Activated T-cell treated with anti-CD3 and anti-CD28 coated beads for 24 hours (primary cell): ENCODE measurements around the gene PFKL.
"Not testable (repeated sequence)": the region's sequence is repeated elsewhere in the genome, so short reads cannot be mapped to it uniquely, and the experiment has no call there.

Experiments used
- DNase-seq: peaks from one replicate; pipeline ENCODE4 v3.0.0-alpha.2; 2020; ENCODE audit warnings: low read depth

Gene PFKL

GRCh38 chr21:44294391-44295162 lies 5.3 kb upstream of the PFKL start:
- DNase-seq: no peak

- DNase-seq: no peak
Observed at GRCh38 chr21:44295163-44295573, 4.7 kb upstream of the PFKL start.

- no peak for DNase-seq
Observed at GRCh38 chr21:44295646-44296045, 4.2 kb upstream of the PFKL start.

- no peak for DNase-seq
Observed at GRCh38 chr21:44296103-44296519, 3.7 kb upstream of the PFKL start.

- no peak for DNase-seq
Observed at GRCh38 chr21:44296916-44297315, 2.9 kb upstream of the PFKL start.

- peak; percentile 65 for DNase-seq
Observed at GRCh38 chr21:44297525-44298290, 2.1 kb upstream of the PFKL start.

GRCh38 chr21:44298301-44298700 lies 1.6 kb upstream of the PFKL start:
- no peak for DNase-seq

GRCh38 chr21:44299085-44299457 lies 782 bp upstream of the PFKL start:
- no peak for DNase-seq

GRCh38 chr21:44300262-44300959 lies 558 bp downstream of the PFKL start:
- DNase-seq: peak; percentile 48

GRCh38 chr21:44301141-44301540 lies 1.3 kb downstream of the PFKL start:
- no peak for DNase-seq

GRCh38 chr21:44301961-44302406 lies 2.1 kb downstream of the PFKL start:
- no peak for DNase-seq

GRCh38 chr21:44302573-44303401 lies 2.9 kb downstream of the PFKL start:
- not testable (repeated sequence) for DNase-seq

- no peak for DNase-seq
Observed at GRCh38 chr21:44303490-44303981, 3.7 kb downstream of the PFKL start.

GRCh38 chr21:44304011-44304616 lies 4.3 kb downstream of the PFKL start:
- DNase-seq: no peak

GRCh38 chr21:44304877-44305293 lies 5.0 kb downstream of the PFKL start:
- DNase-seq: no peak

- DNase-seq: no peak
Observed at GRCh38 chr21:44305691-44306090, 5.8 kb downstream of the PFKL start.

GRCh38 chr21:44306936-44307704 lies 7.3 kb downstream of the PFKL start:
- no peak for DNase-seq

- DNase-seq: no peak
Observed at GRCh38 chr21:44310628-44311507, 11.0 kb downstream of the PFKL start.

GRCh38 chr21:44312089-44312488 lies 12.2 kb downstream of the PFKL start:
- DNase-seq: no peak
